ENCODE measurements around the gene OR4B1. TPM values are rescaled to one million over a fixed set of nuclear protein-coding genes. Genes with fewer than 3 reads are reported as not detected.

The OR4B1 gene
- polyA plus RNA-seq, 3 donors: not detected

GRCh38 chr11:48242501-48242900, 25.9 kb downstream of the OR4B1 start:
- WGBS, 3 donors: 49 to 74% (median 67%) methylated on average over 3 of the region's 3 CpGs
- H3K27ac ChIP-seq (ENCODE audit: low read depth, low read length): no peak overlapping the region

- H3K27ac ChIP-seq (ENCODE audit: low read depth, low read length): no peak within 1 kb of the TSS
Measured at GRCh38 chr11:48244804-48245203, 28.2 kb downstream of the OR4B1 start, which contains the start of gene OR4X2. TSS of gene OR4X2 (plus strand) at chr11:48245104. CDS start at chr11:48245104, 0 bp downstream.

- H3K27ac ChIP-seq (ENCODE audit: low read depth, low read length): no peak overlapping the region
- WGBS, 3 donors: 60 to 94% (median 89%) methylated on average over 1 of the region's 1 CpG
Measured at GRCh38 chr11:48248902-48249301, 32.3 kb downstream of the OR4B1 start.

- 69 to 84% (median 80%) methylated on average over 2 of the region's 2 CpGs for WGBS, 3 donors
- no peak overlapping the region for H3K27ac ChIP-seq (ENCODE audit: low read depth, low read length)
Measured at GRCh38 chr11:48261600-48261999, 45.0 kb downstream of the OR4B1 start.

- WGBS, 3 donors: 25 to 36% (median 35%) methylated on average over 3 of the region's 3 CpGs
- no peak within 1 kb of the TSS for H3K27ac ChIP-seq (ENCODE audit: low read depth, low read length)
Measured at GRCh38 chr11:48263423-48263911, 46.9 kb downstream of the OR4B1 start, which contains the start of gene OR4X1. TSS of gene OR4X1 (plus strand) at chr11:48263861. CDS start at chr11:48263861, 0 bp downstream.

Other genes with a start within 250 kb of the OR4B1 start
- 1 to 10 TPM; 2.8 to 3.7 (median 3.4) TPM for gene PTPRJ, start 236.3 kb upstream of the OR4B1 start, polyA plus RNA-seq
- gene OR4X2, start 28.3 kb downstream of the OR4B1 start, polyA plus RNA-seq: not detected
- under 1 TPM in 1 of 3 donors, not detected in 2; 0.45 TPM for gene OR4X1, start 47.1 kb downstream of the OR4B1 start, polyA plus RNA-seq
- gene OR4S1, start 89.4 kb downstream of the OR4B1 start, polyA plus RNA-seq: not detected
- gene OR4C3, start 108.1 kb downstream of the OR4B1 start, polyA plus RNA-seq: not detected
- not detected for gene OR4C5, start 149.7 kb downstream of the OR4B1 start, polyA plus RNA-seq